IPS-18a (cell line): ENCODE data around the gene EPHA4.

ENCODE experiments used
- H3K27ac ChIP-seq: one replicate; pipeline ENCODE4 v1.5.1; 2013; ENCODE audit warnings: low read length
- H3K27me3 ChIP-seq: one replicate; pipeline ENCODE4 v1.6.1; 2013; ENCODE audit warnings: mild to moderate bottlenecking, low read length; ENCODE audit not compliant: control insufficient read depth, insufficient read depth
- H3K36me3 ChIP-seq: one replicate; pipeline ENCODE4 v1.6.1; 2013; ENCODE audit warnings: low read depth, low read length; ENCODE audit not compliant: control insufficient read depth
- H3K4me1 ChIP-seq: one replicate; pipeline ENCODE4 v1.6.1; 2013; ENCODE audit warnings: low read depth, low read length; ENCODE audit not compliant: control insufficient read depth
- H3K4me3 ChIP-seq: one replicate; pipeline ENCODE4 v1.5.1; 2013; ENCODE audit warnings: low read length
- H3K9ac ChIP-seq: one replicate; pipeline ENCODE4 v1.6.1; 2013; ENCODE audit warnings: mild to moderate bottlenecking, low read length, moderate library complexity
- H3K9me3 ChIP-seq: one replicate; pipeline ENCODE4 v1.6.1; 2013; ENCODE audit warnings: low read depth, low read length; ENCODE audit not compliant: control insufficient read depth

Gene EPHA4

DNA sequence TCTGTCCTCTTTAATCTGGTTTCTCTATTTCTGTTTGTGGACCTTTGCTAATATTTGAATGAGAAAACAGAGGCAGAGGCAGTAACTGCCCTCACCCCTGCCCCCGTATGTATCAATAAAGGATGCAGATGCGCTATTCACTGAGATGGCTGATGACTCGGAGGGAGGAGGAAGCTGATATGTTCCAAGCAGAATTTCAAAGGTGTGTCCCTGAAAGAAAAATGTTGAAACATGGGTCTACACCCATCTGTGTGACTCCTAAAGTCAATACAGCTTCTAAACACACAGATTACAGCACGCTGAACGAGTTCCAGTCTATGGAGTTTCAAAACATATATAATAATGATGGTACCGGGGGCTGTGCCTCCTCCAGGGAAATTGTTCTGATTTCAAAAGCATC is 38.8 kb downstream of the EPHA4 start:
- Histone ChIP-seq H3K36me3 (no peaks in the 10 kb centered on the region), H3K4me1 (peaks cover 6% of the 10 kb centered on the region), H3K4me3 (no peak overlapping the region), H3K9ac (no peak overlapping the region), H3K27me3 (no peaks in the 10 kb centered on the region), H3K9me3 (no peaks in the 10 kb centered on the region), H3K27ac (no peak overlapping the region)

DNA sequence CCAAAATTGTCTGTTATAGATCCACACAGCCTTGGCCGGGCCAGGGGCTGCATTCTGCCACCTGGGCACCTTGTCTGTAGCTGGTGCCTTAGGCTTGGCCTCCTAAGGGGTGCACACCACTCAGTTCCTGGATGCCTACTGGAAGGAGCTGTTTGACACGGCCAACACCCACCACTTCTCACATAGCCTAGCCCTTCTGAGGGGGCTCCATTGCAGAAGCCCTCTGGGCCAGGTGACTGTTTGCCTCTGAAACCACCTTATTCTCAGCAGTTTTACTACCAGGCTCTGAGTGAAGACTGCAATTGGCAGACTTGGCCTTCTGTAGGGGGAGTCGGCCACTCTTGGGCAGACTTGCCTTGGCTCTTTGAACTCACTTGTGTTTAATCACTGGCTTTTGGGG is 39.5 kb downstream of the EPHA4 start:
- H3K27me3 ChIP-seq, result no peaks in the 10 kb centered on the region
- no peaks in the 10 kb centered on the region for H3K36me3 ChIP-seq
- H3K4me1 ChIP-seq, result peaks cover 6% of the 10 kb centered on the region
- H3K27ac ChIP-seq, result no peak overlapping the region
- H3K9ac ChIP-seq, result no peak overlapping the region
- H3K9me3 ChIP-seq, result no peaks in the 10 kb centered on the region
- H3K4me3 ChIP-seq, result no peak overlapping the region

GRCh38 chr2:221530653-221531037 is 41.5 kb downstream of the EPHA4 start:
- no peak overlapping the region for H3K27ac ChIP-seq
- no peak overlapping the region for H3K9ac ChIP-seq
- no peaks in the 10 kb centered on the region for H3K36me3 ChIP-seq
- H3K27me3 ChIP-seq, result no peaks in the 10 kb centered on the region
- no peak overlapping the region for H3K4me3 ChIP-seq
- H3K4me1 ChIP-seq, result peaks cover 6% of the 10 kb centered on the region
- no peaks in the 10 kb centered on the region for H3K9me3 ChIP-seq

DNA sequence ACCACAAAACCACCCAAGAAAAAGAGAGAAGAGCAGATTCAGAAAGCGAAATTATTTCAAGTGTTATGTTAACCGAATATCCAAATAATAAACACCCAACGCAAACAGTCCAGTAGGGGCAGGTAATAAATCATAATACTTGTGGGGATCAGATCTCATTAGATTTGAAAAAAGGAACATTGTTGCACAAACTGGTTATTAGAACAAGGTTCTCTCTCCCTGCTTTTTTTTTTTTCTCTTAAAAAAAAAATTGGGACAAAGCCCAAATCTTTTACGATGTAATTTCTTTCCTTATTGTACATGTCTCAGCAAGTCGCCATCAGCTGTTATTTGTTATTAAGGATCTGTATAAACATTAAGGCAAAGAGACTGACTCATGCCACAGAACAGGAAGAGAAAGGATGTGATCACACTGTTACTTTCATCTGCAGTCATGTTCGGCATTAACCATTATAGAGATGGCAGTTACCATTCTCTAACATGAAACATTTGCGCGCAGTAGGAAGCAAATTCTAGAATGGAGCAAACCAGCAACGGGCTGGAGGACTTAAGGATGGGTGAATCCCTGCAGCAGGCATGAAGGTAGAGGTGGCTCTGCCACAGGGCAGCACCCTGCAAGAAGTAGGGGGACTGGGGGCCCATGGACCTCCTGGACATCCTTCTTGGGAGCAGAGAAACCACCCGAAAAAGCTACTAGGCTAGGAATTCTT is 42.0 kb downstream of the EPHA4 start:
- peaks cover 6% of the 10 kb centered on the region for H3K4me1 ChIP-seq
- H3K27me3 ChIP-seq, result no peaks in the 10 kb centered on the region
- H3K9me3 ChIP-seq, result no peaks in the 10 kb centered on the region
- no peak overlapping the region for H3K4me3 ChIP-seq
- H3K36me3 ChIP-seq, result no peaks in the 10 kb centered on the region
- no peak overlapping the region for H3K27ac ChIP-seq
- H3K9ac ChIP-seq, result no peak overlapping the region

GRCh38 chr2:221529177-221529942 is 42.7 kb downstream of the EPHA4 start:
- no peak overlapping the region for H3K9ac ChIP-seq
- H3K4me3 ChIP-seq, result no peak overlapping the region
- H3K36me3 ChIP-seq, result no peaks in the 10 kb centered on the region
- H3K9me3 ChIP-seq, result no peaks in the 10 kb centered on the region
- H3K27ac ChIP-seq, result no peak overlapping the region
- H3K27me3 ChIP-seq, result no peaks in the 10 kb centered on the region
- peaks cover 8% of the 10 kb centered on the region for H3K4me1 ChIP-seq

DNA sequence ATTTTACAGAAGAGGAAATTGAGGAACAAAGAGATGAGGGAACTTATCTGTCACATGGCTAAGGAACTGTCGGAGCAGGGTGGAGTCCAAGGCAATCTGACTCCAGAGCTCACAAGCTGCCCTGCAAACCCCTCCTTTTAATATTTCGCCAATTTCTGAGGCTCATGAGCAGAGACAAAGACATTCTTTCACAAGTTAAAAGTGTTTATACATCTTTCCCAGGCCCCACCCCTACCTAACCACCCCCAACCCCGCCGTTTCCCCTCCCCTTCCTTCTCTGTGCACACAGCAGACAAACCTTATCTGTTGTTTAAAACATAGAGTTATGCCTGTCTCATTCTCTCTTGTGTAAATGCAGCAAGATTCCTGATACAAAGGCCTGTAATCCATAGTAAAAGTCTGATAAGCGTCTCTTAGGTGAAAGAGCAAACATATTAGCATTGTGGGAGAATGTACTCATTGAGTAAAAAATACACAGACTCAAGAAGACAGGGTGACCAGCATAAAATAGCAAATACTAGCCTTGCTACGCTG is 44.3 kb downstream of the EPHA4 start:
- Histone ChIP-seq H3K4me3 (no peak overlapping the region), H3K9ac (no peak overlapping the region), H3K36me3 (no peaks in the 10 kb centered on the region), H3K9me3 (no peaks in the 10 kb centered on the region), H3K4me1 (peaks cover 12% of the 10 kb centered on the region), H3K27me3 (no peaks in the 10 kb centered on the region), H3K27ac (no peak overlapping the region)

DNA sequence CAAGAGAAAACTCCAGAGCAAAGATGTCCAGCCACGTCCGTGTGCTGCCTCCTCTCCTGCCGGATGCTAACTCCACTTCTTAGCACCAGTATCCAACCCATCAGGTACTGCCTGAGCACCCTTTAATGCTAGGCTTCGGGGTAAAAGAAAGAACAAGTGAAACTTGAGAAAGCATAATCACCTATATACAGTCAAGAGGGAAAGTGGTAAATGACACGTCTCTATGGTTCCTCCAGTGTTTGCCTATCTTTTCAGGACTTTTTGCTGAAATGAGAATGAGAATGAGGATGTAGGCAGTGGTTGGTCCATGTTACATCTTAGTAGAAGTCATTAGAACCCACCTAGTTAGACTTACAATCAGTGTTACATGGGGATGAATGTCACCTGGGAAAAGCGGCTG is 47.9 kb downstream of the EPHA4 start:
- Histone ChIP-seq H3K9ac (no peak overlapping the region), H3K27ac (no peak overlapping the region), H3K36me3 (no peaks in the 10 kb centered on the region), H3K4me1 (peaks cover 14% of the 10 kb centered on the region), H3K27me3 (no peaks in the 10 kb centered on the region), H3K9me3 (no peaks in the 10 kb centered on the region), H3K4me3 (no peak overlapping the region)

- no peaks in the 10 kb centered on the region for H3K36me3 ChIP-seq
- H3K9ac ChIP-seq, result no peak overlapping the region
- no peaks in the 10 kb centered on the region for H3K9me3 ChIP-seq
- no peak overlapping the region for H3K4me3 ChIP-seq
- peaks cover 14% of the 10 kb centered on the region for H3K4me1 ChIP-seq
- H3K27me3 ChIP-seq, result no peaks in the 10 kb centered on the region
- H3K27ac ChIP-seq, result no peak overlapping the region
Measured at GRCh38 chr2:221521233-221521845, 50.8 kb downstream of the EPHA4 start.

- no peaks in the 10 kb centered on the region for H3K36me3 ChIP-seq
- no peaks in the 10 kb centered on the region for H3K9me3 ChIP-seq
- H3K27ac ChIP-seq, result no peak overlapping the region
- H3K9ac ChIP-seq, result no peak overlapping the region
- H3K4me1 ChIP-seq, result peaks cover 9% of the 10 kb centered on the region
- H3K27me3 ChIP-seq, result no peaks in the 10 kb centered on the region
- no peak overlapping the region for H3K4me3 ChIP-seq
Measured at GRCh38 chr2:221518935-221519625, 53.0 kb downstream of the EPHA4 start.

GRCh38 chr2:221518201-221518934 is 53.7 kb downstream of the EPHA4 start:
- Histone ChIP-seq H3K4me1 (peaks cover 16% of the 10 kb centered on the region), H3K27ac (no peak overlapping the region), H3K27me3 (no peaks in the 10 kb centered on the region), H3K4me3 (no peak overlapping the region), H3K9ac (no peak overlapping the region), H3K9me3 (no peaks in the 10 kb centered on the region), H3K36me3 (no peaks in the 10 kb centered on the region)

- H3K4me1 ChIP-seq, result peaks cover 19% of the 10 kb centered on the region
- H3K9me3 ChIP-seq, result no peaks in the 10 kb centered on the region
- no peaks in the 10 kb centered on the region for H3K36me3 ChIP-seq
- no peak overlapping the region for H3K27ac ChIP-seq
- H3K27me3 ChIP-seq, result no peaks in the 10 kb centered on the region
- no peak overlapping the region for H3K9ac ChIP-seq
- H3K4me3 ChIP-seq, result no peak overlapping the region
Measured at GRCh38 chr2:221517696-221518151, 54.4 kb downstream of the EPHA4 start.
